Loucy (cell line): ENCODE results near the gene MYCN.

Source experiments
- CTCF ChIP-seq: fragments of 200-600 bp; sonication (generic); conservative IDR thresholded peaks from 2 replicates; pipeline ENCODE4 v1.5.1; 2014; ENCODE audit warnings: mild to moderate bottlenecking, antibody characterized with exemption, low read length
- EZH2phosphoT487 ChIP-seq: fragments of 200-600 bp; IDR thresholded peaks from 2 replicates; pipeline ENCODE4 v1.6.1; 2018; ENCODE audit warnings: antibody characterized with exemption, mild to moderate bottlenecking, moderate library complexity, borderline replicate concordance

- TF ChIP-seq CTCF (no peak), EZH2phosphoT487 (no peak)
Measured at GRCh38 chr2:15927551-15928218, 12.7 kb upstream of the MYCN start.
